GM21576 (cell line): ENCODE results near the gene OIP5.
"Not testable (repeated sequence)": the region's sequence is repeated elsewhere in the genome, so short reads cannot be mapped to it uniquely, and the experiment has no call there.

Experiments used
- ATAC-seq: cut with Tn5 transposase; IDR thresholded peaks from one replicate; pipeline ENCODE4 v1.9.1; 2021; ENCODE audit warnings: mild to moderate bottlenecking, moderate library complexity; ENCODE audit not compliant: unreplicated experiment

The OIP5 gene

GRCh38 chr15:41332194-41333025 lies at the start of gene OIP5, which contains the start of gene NUSAP1:
OIP5 (minus strand) TSS chr15:41332591; CDS start chr15:41332561, 30 bp downstream.
NUSAP1 (plus strand) TSS chr15:41332881; CDS start chr15:41332958, 77 bp downstream.
- peak; percentile 87 for ATAC-seq

DNA sequence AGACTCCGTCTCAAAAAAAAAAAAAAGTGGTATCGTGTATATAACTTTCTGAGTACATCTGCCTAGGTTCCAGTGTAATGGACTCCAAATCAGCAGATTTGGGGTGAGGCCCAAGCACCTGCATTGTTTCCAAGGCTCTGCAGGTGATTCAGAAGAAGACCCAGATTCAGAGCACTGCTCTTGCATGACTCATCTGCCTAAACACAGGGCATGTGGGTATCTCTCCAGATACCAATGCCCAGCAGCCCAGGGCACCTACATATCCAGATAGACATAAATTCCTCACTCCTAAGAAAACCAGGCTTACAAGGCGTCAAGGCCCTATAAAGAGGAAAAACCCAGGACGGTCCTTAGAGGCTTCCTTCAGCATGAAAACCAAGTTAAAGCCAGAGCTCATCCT lies 45.6 kb upstream of the OIP5 start:
- ATAC-seq: no peak

- ATAC-seq: no peak
These were observed 35.0 kb upstream of the OIP5 start for GRCh38 chr15:41367418-41367817.

DNA sequence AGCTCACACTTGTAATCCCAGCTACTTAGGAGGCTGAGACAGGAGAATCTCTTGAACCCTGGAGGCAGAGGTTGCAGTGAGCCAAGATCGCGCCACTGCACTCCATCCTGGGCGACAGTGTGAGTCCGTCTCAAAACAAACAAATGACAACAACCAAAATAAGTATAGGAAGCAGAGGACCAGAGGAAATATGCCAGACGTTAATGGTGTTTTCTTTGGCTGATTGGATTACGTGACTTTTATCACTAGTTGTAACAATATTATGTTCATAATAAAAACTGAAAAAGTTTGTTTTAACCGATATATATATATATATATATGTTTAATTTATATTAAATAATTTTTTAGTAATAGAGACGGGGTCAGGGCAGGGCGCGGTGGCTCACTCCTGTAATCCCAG lies 22.0 kb upstream of the OIP5 start:
- ATAC-seq: no peak

- ATAC-seq: no peak
These were observed 17.8 kb upstream of the OIP5 start for GRCh38 chr15:41350057-41350717.

DNA sequence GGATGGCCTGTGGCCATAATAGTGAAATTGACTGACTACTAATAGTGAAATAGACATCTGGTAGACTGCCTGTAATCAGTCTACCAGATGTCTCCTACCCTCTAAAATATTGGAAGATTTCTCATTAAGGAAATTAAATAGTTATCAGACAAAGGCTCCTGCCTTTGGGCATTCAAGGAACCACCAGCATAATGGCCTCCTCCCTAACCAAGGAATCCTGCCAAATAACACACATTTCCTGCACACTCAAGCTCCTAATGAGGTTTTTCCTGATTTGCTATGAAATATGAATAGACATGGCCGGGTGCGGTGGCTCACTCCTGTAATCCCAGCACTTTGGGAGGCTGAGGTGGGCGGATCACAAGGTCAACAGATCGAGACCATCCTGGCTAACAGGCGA lies 14.8 kb upstream of the OIP5 start:
- no peak for ATAC-seq

DNA sequence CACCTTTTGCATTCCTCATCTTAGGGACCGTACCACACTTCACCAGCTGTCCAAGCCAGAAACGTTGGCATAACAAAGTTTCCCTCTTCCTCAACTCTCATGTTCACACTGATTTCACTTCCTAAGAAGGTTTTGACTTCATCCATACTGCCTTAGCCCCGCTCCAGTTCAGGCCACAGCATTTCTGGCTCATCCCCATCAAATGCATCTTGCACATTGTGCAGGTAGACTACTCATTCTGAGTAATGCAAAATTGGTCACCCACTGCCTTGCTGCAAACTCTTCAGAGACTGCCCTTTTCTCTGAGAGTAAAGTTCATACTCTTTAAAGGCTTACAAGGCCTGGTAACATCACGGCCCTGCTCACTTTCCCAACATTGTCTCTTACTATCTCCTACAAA lies 9.1 kb upstream of the OIP5 start:
- ATAC-seq: no peak

- ATAC-seq: no peak
These were observed 7.9 kb upstream of the OIP5 start for GRCh38 chr15:41340189-41340695.

DNA sequence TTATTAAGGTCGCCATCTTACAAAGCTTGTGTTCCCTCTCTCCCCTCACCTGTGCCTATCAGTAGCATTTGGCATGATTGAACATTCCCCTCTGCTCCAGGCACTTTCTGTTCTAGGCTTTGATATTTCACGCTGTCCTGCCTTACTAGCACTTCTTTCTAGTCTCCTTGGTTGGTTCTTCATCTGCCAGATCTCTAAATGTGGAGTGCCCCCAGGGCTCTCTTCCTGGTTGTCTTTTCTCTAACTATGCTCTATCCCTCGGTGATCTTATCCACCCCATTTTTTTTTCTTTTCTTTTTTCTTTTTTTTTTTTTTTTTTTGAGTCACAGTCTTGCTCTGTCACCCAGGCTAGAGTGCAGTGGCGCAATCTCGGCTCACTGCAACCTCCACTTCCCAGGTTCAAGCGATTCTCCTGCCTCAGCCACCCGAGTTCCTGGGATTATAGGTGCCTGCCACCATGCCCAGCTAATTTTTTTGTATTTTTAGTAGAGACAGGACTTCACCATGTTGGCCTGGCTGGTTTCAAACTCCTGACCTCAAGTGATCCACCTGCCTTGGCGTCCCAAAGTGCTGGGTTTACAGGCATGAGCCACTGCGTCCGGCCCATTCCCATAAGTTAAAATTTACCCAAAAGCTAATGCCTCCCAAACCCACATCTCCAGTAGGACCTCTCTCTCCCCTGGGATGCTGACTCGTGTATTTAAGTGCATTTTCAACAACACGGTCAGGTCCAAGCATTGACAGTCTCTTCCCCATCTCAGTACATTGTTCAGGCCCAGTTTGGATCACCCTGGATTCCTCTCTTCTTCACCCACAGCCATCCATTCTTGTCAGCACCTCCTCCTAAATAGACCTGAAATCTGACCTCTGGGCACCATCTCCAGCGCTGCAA lies 5.5 kb upstream of the OIP5 start:
- no peak for ATAC-seq

DNA sequence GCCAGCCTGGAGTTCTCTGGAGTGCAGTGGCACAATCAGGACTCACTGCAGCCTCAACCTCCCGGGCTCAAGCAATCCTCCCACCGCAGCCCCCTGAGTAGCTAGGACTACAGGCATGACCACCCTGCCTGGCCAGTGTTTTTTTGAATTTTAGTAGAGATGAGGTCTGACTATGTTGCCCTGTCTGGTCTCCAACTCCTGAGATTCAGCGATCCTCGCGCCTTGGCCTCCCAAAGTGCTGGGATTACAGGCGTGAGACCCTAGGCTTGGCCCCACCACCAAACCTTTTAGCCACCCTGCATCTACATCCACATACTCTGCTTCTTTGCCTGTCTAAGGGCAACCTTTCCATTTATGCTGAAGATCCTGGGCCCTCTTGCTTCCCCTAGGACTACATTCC lies 4.7 kb upstream of the OIP5 start:
- ATAC-seq: no peak

DNA sequence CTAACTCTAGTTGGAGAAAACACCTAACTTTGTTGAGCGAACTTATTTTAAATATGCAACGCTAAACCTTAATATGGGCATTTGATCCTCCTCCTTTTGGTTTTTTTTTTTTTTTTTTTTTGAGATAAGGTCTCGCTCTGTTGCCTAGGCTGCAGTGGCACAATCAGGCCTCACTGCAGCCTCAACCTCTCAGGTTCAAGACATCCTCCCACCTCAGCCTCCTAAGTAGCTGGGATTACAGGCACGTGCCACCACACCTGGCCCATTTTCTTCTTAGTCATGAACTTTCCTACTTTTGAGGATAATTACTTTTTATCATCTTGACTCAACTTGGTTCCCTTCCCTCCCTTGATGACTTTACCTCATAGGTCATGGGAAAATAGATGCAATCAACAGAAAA lies 4.2 kb upstream of the OIP5 start:
- ATAC-seq: no peak

DNA sequence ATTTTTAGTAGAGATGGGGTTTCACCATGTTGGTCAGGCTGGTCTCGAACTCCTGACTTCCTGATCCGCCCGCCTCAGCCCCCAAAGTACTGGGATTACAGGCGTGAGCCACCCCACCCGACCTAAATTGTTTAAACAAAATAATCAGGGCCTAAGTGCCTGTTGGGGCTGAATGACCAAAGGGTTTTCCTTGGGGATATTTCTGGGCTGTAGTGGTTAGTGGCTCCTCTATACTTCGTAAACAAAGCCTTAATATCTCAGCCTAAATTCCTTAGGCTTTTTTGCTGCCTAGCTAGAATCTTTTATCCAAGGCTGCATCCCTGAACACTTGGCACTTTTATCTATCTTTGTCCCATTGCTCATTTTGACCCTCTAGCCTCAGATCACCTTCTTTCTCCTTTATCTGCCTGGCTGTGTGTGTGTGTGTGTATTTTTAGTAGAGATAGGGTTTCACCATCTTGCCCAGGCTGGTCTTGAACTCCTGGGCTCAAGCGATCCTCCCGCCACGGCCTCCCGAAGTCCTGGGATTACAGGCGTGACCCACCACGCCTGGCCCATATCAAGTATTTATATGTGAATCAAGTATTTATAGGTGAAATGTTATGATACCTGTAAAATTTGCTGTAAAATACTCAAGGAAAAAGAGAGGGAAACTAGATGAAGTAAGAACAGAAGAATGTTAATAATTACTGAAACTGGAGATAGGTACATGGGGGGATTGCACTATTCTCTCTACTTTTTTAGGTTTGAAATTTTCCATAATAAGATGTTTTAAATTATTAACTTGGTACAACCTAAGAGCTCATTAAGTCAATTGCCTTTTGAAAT lies 2.1 kb upstream of the OIP5 start:
- no peak for ATAC-seq

- peak; percentile 16 for ATAC-seq
These were observed 703 bp upstream of the OIP5 start for GRCh38 chr15:41333026-41333562.

DNA sequence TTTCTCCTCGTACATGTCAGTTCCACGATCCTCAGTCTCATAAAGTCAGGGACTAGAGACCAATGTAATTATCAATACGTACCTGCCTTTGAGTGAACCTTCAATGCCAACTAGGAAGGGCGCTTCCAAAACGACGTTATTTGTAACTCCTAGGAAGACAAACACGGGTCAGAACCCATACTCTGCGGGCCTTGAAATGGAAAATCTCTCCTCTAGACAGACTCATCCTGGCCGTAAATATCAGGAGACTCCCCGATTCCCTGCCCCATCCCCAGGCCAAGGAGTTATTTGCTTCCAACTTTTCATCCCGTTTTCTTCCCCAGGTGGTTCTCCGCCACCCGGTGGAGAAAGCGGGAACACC lies 578 bp downstream of the OIP5 start:
- ATAC-seq: no peak

- ATAC-seq: no peak
These were observed 1.1 kb downstream of the OIP5 start for GRCh38 chr15:41331281-41331680.

DNA sequence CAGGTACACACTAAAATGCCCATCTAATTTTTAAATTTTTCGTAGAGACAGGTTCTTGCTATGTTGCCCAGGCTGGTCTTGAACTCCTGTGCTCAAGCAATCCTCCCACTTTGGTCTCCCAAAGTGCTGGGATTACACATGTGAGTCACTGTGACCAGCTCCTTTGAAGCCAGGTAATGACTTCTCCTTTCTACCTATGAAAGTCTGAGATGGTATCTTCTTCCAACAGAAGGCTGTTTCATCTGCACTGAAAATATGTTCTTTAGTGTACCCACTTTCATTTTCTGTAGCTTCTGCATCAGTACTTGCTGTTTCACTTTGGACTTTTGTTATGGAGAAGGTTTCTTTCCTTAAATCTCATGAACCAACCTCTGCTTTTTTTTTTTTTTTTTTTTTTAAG lies 8.8 kb downstream of the OIP5 start:
- ATAC-seq: no peak

- ATAC-seq: not testable (repeated sequence)
These were observed 11.5 kb downstream of the OIP5 start for GRCh38 chr15:41320805-41321330.

- no peak for ATAC-seq
These were observed 23.0 kb downstream of the OIP5 start for GRCh38 chr15:41309226-41309905.

- ATAC-seq: no peak
These were observed 24.7 kb downstream of the OIP5 start for GRCh38 chr15:41307679-41308078.
